ENCODE measurements around the gene SH3RF3. TPM values are rescaled to one million over a fixed set of nuclear protein-coding genes. Genes with fewer than 3 reads are reported as not detected.

SH3RF3 gene
- total RNA-seq, 1 donor from 2014 or later, result 1.3 TPM

- Mint-ChIP-seq H3K4me1 (ENCODE audit: low read depth) (no peaks in the 10 kb centered on the region), H3K4me3 (ENCODE audit: low read depth) (no peak overlapping the region), H3K27ac (no peak overlapping the region), H3K27me3 (no peaks in the 10 kb centered on the region), H3K36me3 (ENCODE audit: insufficient read depth) (no peaks in the 10 kb centered on the region), H3K9me3 (ENCODE audit: low read depth) (peaks cover 3% of the 10 kb centered on the region)
- DNase-seq (ENCODE audit: low spot score, unreplicated experiment), result no peak
- TF ChIP-seq, protein P1, sequence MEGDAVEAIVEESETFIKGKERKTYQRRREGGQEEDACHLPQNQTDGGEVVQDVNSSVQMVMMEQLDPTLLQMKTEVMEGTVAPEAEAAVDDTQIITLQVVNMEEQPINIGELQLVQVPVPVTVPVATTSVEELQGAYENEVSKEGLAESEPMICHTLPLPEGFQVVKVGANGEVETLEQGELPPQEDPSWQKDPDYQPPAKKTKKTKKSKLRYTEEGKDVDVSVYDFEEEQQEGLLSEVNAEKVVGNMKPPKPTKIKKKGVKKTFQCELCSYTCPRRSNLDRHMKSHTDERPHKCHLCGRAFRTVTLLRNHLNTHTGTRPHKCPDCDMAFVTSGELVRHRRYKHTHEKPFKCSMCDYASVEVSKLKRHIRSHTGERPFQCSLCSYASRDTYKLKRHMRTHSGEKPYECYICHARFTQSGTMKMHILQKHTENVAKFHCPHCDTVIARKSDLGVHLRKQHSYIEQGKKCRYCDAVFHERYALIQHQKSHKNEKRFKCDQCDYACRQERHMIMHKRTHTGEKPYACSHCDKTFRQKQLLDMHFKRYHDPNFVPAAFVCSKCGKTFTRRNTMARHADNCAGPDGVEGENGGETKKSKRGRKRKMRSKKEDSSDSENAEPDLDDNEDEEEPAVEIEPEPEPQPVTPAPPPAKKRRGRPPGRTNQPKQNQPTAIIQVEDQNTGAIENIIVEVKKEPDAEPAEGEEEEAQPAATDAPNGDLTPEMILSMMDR (IDR thresholded peaks at IDR 0.05; ENCODE audit: unreplicated experiment), result no peak
These were observed 364.4 kb downstream of the SH3RF3 start for GRCh38 chr2:109493176-109493935.

- H3K4me3 Mint-ChIP-seq (ENCODE audit: low read depth), result no peak overlapping the region
- H3K27me3 Mint-ChIP-seq, result no peaks in the 10 kb centered on the region
- peaks cover 3% of the 10 kb centered on the region for H3K9me3 Mint-ChIP-seq (ENCODE audit: low read depth)
- no peak for DNase-seq (ENCODE audit: low spot score, unreplicated experiment)
- no peaks in the 10 kb centered on the region for H3K36me3 Mint-ChIP-seq (ENCODE audit: insufficient read depth)
- H3K4me1 Mint-ChIP-seq (ENCODE audit: low read depth), result peaks cover 1% of the 10 kb centered on the region
- H3K27ac Mint-ChIP-seq, result no peak overlapping the region
- TF ChIP-seq, protein P1 (IDR thresholded peaks at IDR 0.05; ENCODE audit: unreplicated experiment), result no peak
These were observed 365.3 kb downstream of the SH3RF3 start for GRCh38 chr2:109494351-109494750.

DNA sequence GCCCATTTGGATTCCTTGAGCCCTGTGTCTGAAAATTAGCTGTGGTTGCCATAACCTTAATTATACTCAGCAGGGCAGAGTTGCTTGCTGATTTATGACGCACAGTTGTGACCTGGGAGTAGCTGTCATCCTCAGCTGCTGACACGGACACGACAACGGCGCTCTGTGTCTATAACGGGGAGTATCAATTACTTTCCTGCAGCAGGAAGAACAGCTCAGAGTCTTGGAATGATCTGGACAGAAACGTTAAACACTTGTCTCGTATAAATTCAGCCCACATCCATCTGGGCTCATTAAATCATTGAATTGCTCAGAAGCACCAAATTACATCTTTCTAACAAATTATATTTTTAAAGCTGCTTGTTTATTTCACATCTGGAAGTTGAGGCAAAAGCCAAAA lies 368.5 kb downstream of the SH3RF3 start:
- no peak overlapping the region for H3K27ac Mint-ChIP-seq
- TF ChIP-seq, protein P1 (IDR thresholded peaks at IDR 0.05; ENCODE audit: unreplicated experiment), result no peak
- H3K27me3 Mint-ChIP-seq, result no peaks in the 10 kb centered on the region
- H3K4me3 Mint-ChIP-seq (ENCODE audit: low read depth), result no peak overlapping the region
- peaks cover 6% of the 10 kb centered on the region for H3K4me1 Mint-ChIP-seq (ENCODE audit: low read depth)
- H3K9me3 Mint-ChIP-seq (ENCODE audit: low read depth), result peaks cover 3% of the 10 kb centered on the region
- H3K36me3 Mint-ChIP-seq (ENCODE audit: insufficient read depth), result no peaks in the 10 kb centered on the region
- no peak for DNase-seq (ENCODE audit: low spot score, unreplicated experiment)

- Mint-ChIP-seq H3K4me1 (ENCODE audit: low read depth) (peaks cover 6% of the 10 kb centered on the region), H3K27ac (no peak overlapping the region), H3K36me3 (ENCODE audit: insufficient read depth) (no peaks in the 10 kb centered on the region), H3K9me3 (ENCODE audit: low read depth) (peaks cover 3% of the 10 kb centered on the region), H3K27me3 (peaks cover 3% of the 10 kb centered on the region), H3K4me3 (ENCODE audit: low read depth) (no peak overlapping the region)
- DNase-seq (ENCODE audit: low spot score, unreplicated experiment), result no peak
- TF ChIP-seq, protein P1 (IDR thresholded peaks at IDR 0.05; ENCODE audit: unreplicated experiment), result no peak
These were observed 369.2 kb downstream of the SH3RF3 start for GRCh38 chr2:109497911-109498870.

DNA sequence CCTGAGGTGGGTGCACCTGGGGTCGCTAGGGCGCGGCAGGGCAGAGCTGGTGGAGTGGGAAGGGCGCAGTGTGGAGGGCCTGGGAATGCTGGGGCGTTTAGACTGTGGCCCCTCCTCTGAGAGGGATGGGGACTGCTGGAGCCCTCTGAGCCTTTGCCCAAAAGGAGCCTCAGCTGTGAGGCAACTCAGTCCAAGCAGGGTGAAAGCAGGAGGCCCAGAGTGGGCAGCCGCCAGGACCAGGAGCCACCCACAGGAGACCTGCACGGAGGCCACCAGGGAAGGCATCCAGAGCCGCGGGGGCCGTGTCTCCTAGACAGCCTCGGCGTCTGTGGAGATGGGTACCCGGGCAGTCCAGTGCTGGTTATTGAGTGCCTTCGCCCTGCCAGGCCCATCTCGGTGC lies 369.9 kb downstream of the SH3RF3 start:
- no peak overlapping the region for H3K4me3 Mint-ChIP-seq (ENCODE audit: low read depth)
- H3K36me3 Mint-ChIP-seq (ENCODE audit: insufficient read depth), result no peaks in the 10 kb centered on the region
- H3K27me3 Mint-ChIP-seq, result peaks cover 3% of the 10 kb centered on the region
- TF ChIP-seq, protein P1 (IDR thresholded peaks at IDR 0.05; ENCODE audit: unreplicated experiment), result no peak
- no peak overlapping the region for H3K27ac Mint-ChIP-seq
- no peak for DNase-seq (ENCODE audit: low spot score, unreplicated experiment)
- peaks cover 3% of the 10 kb centered on the region for H3K9me3 Mint-ChIP-seq (ENCODE audit: low read depth)
- H3K4me1 Mint-ChIP-seq (ENCODE audit: low read depth), result peaks cover 6% of the 10 kb centered on the region
